Thyroid gland (tissue), 4 donors: ENCODE data around the gene CCDC179.

Source experiments
- CTCF ChIP-seq, 6 experiments: fragments of 200-600 bp in 3 of 6; fragments of 450-650 bp in 3 of 6; sonication (generic) in 3 of 6; IDR thresholded peaks; one replicate each; pipeline ENCODE4 v1.5.1; 2016 to 2019; ENCODE audit warnings: antibody characterized with exemption in 6 of 6, mild to moderate bottlenecking in 2 of 6, inconsistent platforms in 1 of 6, moderate library complexity in 1 of 6
- POLR2A ChIP-seq, 2 donors: fragments of 450-650 bp; IDR thresholded peaks; one replicate each; pipeline ENCODE4 v1.6.1; 2017; ENCODE audit warnings: antibody characterized with exemption in 2 of 2, mild to moderate bottlenecking in 2 of 2, moderate library complexity in 1 of 2

GRCh38 chr11:22808571-22809197 lies 51.6 kb downstream of the CCDC179 start:
- TF ChIP-seq CTCF (IDR thresholded peaks at IDR 0.05) = no peak
- no peak for TF ChIP-seq POLR2A (IDR thresholded peaks at IDR 0.05)
